Fibroblast of mammary gland (primary cell): ENCODE results near the gene AGAP1.

Experiments used
- DNase-seq: peaks from one replicate; pipeline ENCODE4 v3.0.0-alpha.2; 2010; ENCODE audit warnings: low read depth
- H3K4me3 ChIP-seq: 2 replicates; pipeline ENCODE4 v1.5.1; 2011; ENCODE audit warnings: low read depth, mild to moderate bottlenecking, low read length, moderate library complexity; ENCODE audit not compliant: control insufficient read depth
- TF ChIP-seq, protein P1 (sequence below): conservative IDR thresholded peaks from 2 replicates; pipeline ENCODE4 v1.5.1; 2011; ENCODE audit warnings: low read depth, low read length, inconsistent platforms; ENCODE audit not compliant: control insufficient read depth, insufficient read depth

Gene AGAP1

DNA sequence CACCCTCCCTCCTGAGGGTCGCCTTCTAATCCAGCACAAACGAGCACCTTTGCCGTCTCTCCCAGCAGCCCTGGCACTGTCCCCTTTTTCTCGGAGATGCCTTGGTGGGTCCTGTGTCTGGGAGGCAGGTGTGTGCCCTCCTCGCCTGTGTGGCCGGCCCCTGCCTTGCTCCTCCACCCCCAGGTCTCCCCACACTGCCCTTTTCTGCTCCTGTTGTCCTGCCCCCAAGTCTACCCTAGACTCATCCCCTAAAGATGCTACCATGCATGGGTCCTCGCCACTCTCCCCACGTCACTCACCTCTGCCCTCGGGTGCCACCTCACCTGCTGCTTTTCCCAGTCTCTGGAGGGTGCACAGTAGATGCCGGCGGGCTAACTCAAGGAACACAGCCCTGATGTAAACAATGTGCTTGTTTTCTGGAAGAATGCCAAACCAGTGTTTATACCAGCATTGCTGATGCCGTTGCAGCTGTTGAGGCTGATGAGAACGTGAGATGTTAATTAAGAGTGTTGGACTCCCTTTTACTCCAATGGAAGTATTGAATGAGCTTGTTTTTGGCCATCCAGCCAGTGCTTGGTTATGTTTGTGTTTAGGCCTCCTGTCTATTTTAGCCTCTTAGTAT is 223.1 kb downstream of the AGAP1 start:
- TF ChIP-seq, protein P1, sequence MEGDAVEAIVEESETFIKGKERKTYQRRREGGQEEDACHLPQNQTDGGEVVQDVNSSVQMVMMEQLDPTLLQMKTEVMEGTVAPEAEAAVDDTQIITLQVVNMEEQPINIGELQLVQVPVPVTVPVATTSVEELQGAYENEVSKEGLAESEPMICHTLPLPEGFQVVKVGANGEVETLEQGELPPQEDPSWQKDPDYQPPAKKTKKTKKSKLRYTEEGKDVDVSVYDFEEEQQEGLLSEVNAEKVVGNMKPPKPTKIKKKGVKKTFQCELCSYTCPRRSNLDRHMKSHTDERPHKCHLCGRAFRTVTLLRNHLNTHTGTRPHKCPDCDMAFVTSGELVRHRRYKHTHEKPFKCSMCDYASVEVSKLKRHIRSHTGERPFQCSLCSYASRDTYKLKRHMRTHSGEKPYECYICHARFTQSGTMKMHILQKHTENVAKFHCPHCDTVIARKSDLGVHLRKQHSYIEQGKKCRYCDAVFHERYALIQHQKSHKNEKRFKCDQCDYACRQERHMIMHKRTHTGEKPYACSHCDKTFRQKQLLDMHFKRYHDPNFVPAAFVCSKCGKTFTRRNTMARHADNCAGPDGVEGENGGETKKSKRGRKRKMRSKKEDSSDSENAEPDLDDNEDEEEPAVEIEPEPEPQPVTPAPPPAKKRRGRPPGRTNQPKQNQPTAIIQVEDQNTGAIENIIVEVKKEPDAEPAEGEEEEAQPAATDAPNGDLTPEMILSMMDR = no peak
- DNase-seq = no peak
- no peak overlapping the region for H3K4me3 ChIP-seq

DNA sequence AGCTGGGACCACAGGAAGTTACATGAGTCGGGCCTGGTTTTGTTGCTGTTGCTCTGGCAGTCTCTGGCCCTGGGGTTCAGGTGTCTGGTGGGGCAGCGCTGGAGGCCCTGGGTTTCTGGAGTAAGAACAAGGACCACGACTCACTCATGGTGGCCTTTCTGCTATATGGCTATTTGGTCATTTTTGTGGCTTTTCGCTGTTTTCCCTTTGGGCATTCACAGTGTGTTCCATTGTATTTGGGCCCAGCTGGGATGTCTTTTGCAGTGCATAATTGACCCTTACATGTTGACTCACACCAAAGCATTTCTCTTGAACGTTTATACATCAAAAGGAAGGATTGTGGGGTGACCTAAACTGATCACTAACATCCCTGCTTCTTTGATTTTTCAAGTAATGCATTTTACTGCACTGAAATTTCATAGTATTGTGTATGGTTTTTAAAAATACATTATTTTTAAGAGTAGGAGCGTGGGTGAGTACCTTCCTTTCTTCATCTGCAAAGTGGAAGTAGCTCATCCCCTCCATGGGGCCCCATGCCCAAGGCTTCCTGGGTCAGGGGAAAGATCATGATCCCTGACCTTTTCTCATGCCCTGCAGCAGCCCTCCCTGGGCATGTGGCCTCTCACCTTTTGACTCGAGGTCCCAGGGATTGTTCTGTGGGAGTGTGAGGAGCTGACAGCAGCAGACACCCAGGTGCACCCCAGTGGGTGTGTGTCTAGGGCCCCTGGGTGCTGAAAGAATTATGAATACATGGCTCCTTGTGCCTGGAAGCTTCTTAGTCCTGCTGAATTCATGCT is 225.5 kb downstream of the AGAP1 start:
- no peak for DNase-seq
- TF ChIP-seq, protein P1 = no peak
- H3K4me3 ChIP-seq = no peak overlapping the region

DNA sequence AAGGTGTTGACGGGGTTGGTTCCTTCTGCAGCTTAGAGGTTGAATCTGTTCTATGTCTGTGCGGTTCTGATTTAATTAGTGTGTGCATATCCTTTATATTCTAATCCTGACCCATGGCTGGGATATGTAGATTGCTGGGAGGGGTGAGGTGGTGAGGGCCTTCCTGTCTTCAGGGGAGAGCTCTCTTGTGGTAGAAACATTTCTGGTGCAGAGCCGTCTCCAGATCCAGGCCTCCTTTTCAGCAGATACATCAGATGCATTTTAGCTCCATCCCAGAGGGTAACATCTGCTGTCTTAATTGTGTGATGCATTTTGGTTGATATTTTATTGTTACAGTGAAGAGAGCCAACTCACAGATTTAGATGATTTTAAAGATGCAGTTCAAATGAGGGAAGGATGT is 227.8 kb downstream of the AGAP1 start:
- no peak for DNase-seq
- H3K4me3 ChIP-seq = no peak overlapping the region
- TF ChIP-seq, protein P1 = no peak

DNA sequence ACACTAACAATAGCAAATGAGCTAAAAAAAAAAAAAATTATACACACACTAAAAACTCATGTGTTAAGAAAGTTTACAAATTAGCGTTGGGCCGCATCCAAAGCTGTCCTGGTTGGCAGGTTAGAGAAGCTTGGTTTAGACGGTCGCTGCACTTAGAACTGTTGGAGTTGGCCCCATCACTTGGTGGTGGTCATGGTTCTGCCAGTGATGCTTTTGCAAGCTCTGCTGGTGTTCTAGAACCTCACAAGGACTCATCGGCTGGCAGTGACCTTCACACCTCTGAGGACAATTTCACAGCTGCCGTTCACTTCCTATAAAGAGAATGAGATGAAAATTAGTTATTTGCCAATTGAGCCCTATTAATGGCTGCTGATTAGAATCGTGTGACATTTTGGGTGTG is 229.0 kb downstream of the AGAP1 start:
- TF ChIP-seq, protein P1 = no peak
- no peak overlapping the region for H3K4me3 ChIP-seq
- no peak for DNase-seq

DNA sequence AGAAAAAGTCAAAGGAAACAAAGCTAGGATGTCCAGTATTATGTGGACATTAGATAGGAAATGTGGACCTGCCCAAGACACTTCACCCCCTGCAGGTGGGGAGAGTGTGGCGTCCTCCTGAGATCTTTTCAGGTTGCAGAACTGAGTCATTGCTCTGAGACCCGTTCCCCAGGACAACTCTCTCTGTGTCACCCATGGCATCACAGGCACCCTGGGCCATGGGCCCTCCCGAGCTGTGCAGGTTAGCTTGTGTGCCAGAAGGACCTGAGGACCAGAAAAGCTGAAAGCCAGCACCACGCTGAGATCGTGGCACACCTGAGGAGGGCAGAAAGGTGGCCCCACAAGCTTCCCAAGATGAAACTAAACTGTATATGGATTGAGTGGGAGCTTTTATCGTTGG is 229.5 kb downstream of the AGAP1 start:
- no peak for DNase-seq
- TF ChIP-seq, protein P1 = no peak
- no peak overlapping the region for H3K4me3 ChIP-seq

DNA sequence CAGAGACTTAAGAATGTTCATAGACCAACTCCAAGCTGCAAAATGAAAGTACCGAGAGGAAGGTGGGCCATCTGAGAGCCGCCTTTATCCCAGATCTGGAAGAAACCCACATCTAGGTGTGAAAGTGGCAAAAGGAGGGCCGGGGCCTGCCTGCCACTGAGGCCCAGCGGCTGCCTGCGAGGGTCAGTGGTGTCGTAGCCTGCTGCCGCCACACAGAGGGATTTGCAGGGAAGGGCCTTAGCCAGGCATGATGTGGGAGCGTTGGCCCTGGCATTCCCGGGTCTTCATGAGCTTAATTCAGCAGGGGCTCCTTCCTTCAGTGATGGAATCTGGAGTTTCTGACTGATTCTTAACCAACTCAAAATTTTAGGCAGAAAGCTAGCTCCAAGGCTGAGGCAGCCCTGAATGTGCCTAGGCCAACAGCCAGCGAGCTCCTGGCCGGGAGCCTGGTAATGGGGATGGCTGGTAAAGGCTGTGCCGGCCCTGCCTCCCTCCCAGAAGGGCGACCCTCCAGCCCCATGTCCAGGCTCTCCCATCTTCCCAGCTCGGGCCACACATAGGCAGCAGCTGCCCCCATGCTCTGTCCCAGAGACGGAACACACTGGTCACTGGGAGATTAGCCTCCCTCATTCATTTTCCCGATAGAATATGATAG is 230.1 kb downstream of the AGAP1 start:
- no peak for DNase-seq
- TF ChIP-seq, protein P1 = no peak
- no peak overlapping the region for H3K4me3 ChIP-seq
